HCT116 (cell line): ENCODE results near the gene IFNGR2. TPM values are rescaled to one million over a fixed set of nuclear protein-coding genes. Genes with fewer than 3 reads are reported as not detected.

Experiments
- ATAC-seq: fragments of 200-7000 bp; cut with Tn5 transposase; 2 replicates; pipeline ENCODE4 v1.9.1; 2020; ENCODE audit warnings: mild to moderate bottlenecking, moderate library complexity
- BruUV-seq: library from RNA; stranded (reverse); fragments of 400-500 nt; replicated peaks from 2 replicates; lab custom pipeline; 2021; lab: Mats Ljungman, UMichigan
- CTCF ChIA-PET: fragments of 300-600 bp; sonication (Branson Sonifier 250); formaldehyde crosslinking; loops from one replicate; lab custom pipeline; 2021; ENCODE audit warnings: antibody characterized with exemption; lab: Charles Lee
- POLR2A ChIA-PET: fragments of 300-600, 350-600 bp; sonication (Branson Sonifier 250); formaldehyde crosslinking; loops from one replicate; lab custom pipeline; 2021; ENCODE audit warnings: antibody characterized with exemption; lab: Charles Lee
- RAD21 ChIA-PET, 2 experiments: fragments of 300-600 bp; sonication (Branson Sonifier 250); formaldehyde crosslinking; loops; one replicate each; lab custom pipeline; 2023; ENCODE audit warnings: low total read pairs in 2 of 2; ENCODE audit not compliant: uncharacterized antibody in 2 of 2, unreplicated experiment in 2 of 2, low non-redundant PET in 1 of 2; lab: Charles Lee
- DNase-seq: peaks from one replicate; pipeline ENCODE4 v3.0.0-alpha.2; 2010; ENCODE audit warnings: low read depth, low spot score
- H2AFZ ChIP-seq: fragments of 200-600 bp; shearing (Covaris generic), sonication (generic); 2 replicates; pipeline ENCODE4 v1.6.1; 2017; ENCODE audit warnings: low read depth, mixed run types, mixed read lengths, antibody characterized with exemption, low read length; ENCODE audit not compliant: poor library complexity, severe bottlenecking
- H3K27ac ChIP-seq: 2 replicates; pipeline ENCODE4 v1.5.1; 2012; ENCODE audit warnings: low read depth, low read length
- H3K27me3 ChIP-seq: fragments of 200-600 bp; sonication (generic); 2 replicates; pipeline ENCODE4 v1.6.1; 2016; ENCODE audit warnings: mixed run types, low read length, mixed read lengths; ENCODE audit not compliant: insufficient read depth
- H3K36me3 ChIP-seq, 2 experiments: fragments of 200-500 bp in 1 of 2; fragments of 200-600 bp in 1 of 2; sonication (Bioruptor generic) in 1 of 2; sonication (generic) in 1 of 2; 2 replicates each; pipeline versions ENCODE4 v1.5.1 to v1.6.1; 2014 to 2016; ENCODE audit warnings: low read length in 2 of 2, inconsistent platforms in 1 of 2, mixed read lengths in 1 of 2, mixed run types in 1 of 2; ENCODE audit not compliant: insufficient read depth in 2 of 2, control insufficient read depth in 1 of 2
- H3K4me1 ChIP-seq, 2 experiments: fragments of 200-600 bp in 1 of 2; sonication (generic) in 1 of 2; 2 replicates each; pipeline versions ENCODE4 v1.5.1 to v1.6.1; 2012 to 2017; ENCODE audit warnings: low read length in 2 of 2, inconsistent platforms in 1 of 2, mild to moderate bottlenecking in 1 of 2, mixed read lengths in 1 of 2, mixed run types in 1 of 2, moderate library complexity in 1 of 2; ENCODE audit not compliant: insufficient read depth in 2 of 2, control insufficient read depth in 1 of 2
- H3K4me2 ChIP-seq: fragments of 200-600 bp; sonication (generic); 2 replicates; pipeline ENCODE4 v1.6.1; 2017; ENCODE audit warnings: mixed run types, low read length, mixed read lengths
- H3K4me3 ChIP-seq, 2 experiments: fragments of 200-600 bp in 1 of 2; sonication (generic) in 1 of 2; replicated peaks in 1 of 2; 2 replicates each; pipeline ENCODE4 v1.5.1; 2011 to 2016; ENCODE audit warnings: low read length in 2 of 2, control low read depth in 1 of 2, low read depth in 1 of 2, mild to moderate bottlenecking in 1 of 2, mixed read lengths in 1 of 2, mixed run types in 1 of 2
- H3K79me2 ChIP-seq: fragments of 200-600 bp; sonication (generic); 2 replicates; pipeline ENCODE4 v1.6.1; 2017; ENCODE audit warnings: mild to moderate bottlenecking, mixed run types, low read length, moderate library complexity, mixed read lengths; ENCODE audit not compliant: insufficient read depth
- H3K9ac ChIP-seq: fragments of 200-600 bp; sonication (generic); 2 replicates; pipeline ENCODE4 v1.6.1; 2016; ENCODE audit warnings: low read length, mixed read lengths
- H3K9me2 ChIP-seq: fragments of 200-600 bp; sonication (generic), shearing (Covaris generic); 2 replicates; pipeline ENCODE4 v1.6.1; 2017; ENCODE audit warnings: mixed run types, mild to moderate bottlenecking, moderate library complexity; ENCODE audit not compliant: insufficient read depth
- H3K9me3 ChIP-seq, 2 experiments: fragments of 200-500 bp in 1 of 2; fragments of 200-600 bp in 1 of 2; sonication (Bioruptor generic) in 1 of 2; sonication (generic) in 1 of 2; 2 replicates each; pipeline ENCODE4 v1.6.1; 2014 to 2017; ENCODE audit warnings: low read length in 2 of 2, mixed read lengths in 2 of 2, inconsistent platforms in 1 of 2, low read depth in 1 of 2, mild to moderate bottlenecking in 1 of 2, mixed run types in 1 of 2, moderate library complexity in 1 of 2; ENCODE audit not compliant: control insufficient read depth in 1 of 2, insufficient read depth in 1 of 2
- H4K20me1 ChIP-seq: fragments of 200-600 bp; sonication (generic), shearing (Covaris generic); 2 replicates; pipeline ENCODE4 v1.6.1; 2017; ENCODE audit warnings: mixed run types, mild to moderate bottlenecking, moderate library complexity; ENCODE audit not compliant: insufficient read depth
- CBX3 ChIP-seq: IDR thresholded peaks from 2 replicates; pipeline ENCODE4 v1.6.1; 2012; ENCODE audit warnings: low read depth
- CTCF ChIP-seq, 3 experiments: fragments of 200-600 bp in 1 of 3; sonication (generic) in 1 of 3; IDR thresholded peaks in 2 of 3; conservative IDR thresholded peaks in 1 of 3; 2 replicates each; pipeline ENCODE4 v1.5.1; 2012 to 2017; ENCODE audit warnings: low read depth in 2 of 3, low read length in 2 of 3, antibody characterized with exemption in 1 of 3, borderline replicate concordance in 1 of 3, control low read depth in 1 of 3, mild to moderate bottlenecking in 1 of 3, mixed read lengths in 1 of 3, mixed run types in 1 of 3, moderate library complexity in 1 of 3; ENCODE audit not compliant: insufficient read depth in 1 of 3
- EGR1 ChIP-seq: IDR thresholded peaks from 2 replicates; pipeline ENCODE4 v1.6.1; 2012; ENCODE audit warnings: low read depth
- ELF1 ChIP-seq: IDR thresholded peaks from 2 replicates; pipeline ENCODE4 v1.6.1; 2012; ENCODE audit warnings: low read depth, borderline replicate concordance
- FOSL1 ChIP-seq: IDR thresholded peaks from 2 replicates; pipeline ENCODE4 v1.6.1; 2012; ENCODE audit warnings: low read depth
- JUND ChIP-seq: IDR thresholded peaks from 2 replicates; pipeline ENCODE4 v1.6.1; 2012
- MAX ChIP-seq: IDR thresholded peaks from 2 replicates; pipeline ENCODE4 v1.6.1; 2012
- POLR2A ChIP-seq: IDR thresholded peaks from 2 replicates; pipeline ENCODE4 v1.7.0; 2011; ENCODE audit warnings: borderline replicate concordance; ENCODE audit not compliant: insufficient read depth, insufficient read length; ENCODE audit errors: extremely low read depth
- RAD21 ChIP-seq: IDR thresholded peaks from 2 replicates; pipeline ENCODE4 v1.6.1; 2012; ENCODE audit warnings: low read depth, mild to moderate bottlenecking
- REST ChIP-seq: IDR thresholded peaks from 2 replicates; pipeline ENCODE4 v1.6.1; 2012; ENCODE audit warnings: low read depth
- SRF ChIP-seq: IDR thresholded peaks from 2 replicates; pipeline ENCODE4 v1.6.1; 2012; ENCODE audit warnings: low read depth
- ZNF274 ChIP-seq: fragments of 200-500 bp; sonication (Bioruptor generic); IDR thresholded peaks from 2 replicates; pipeline ENCODE4 v1.6.1; 2014; ENCODE audit warnings: mild to moderate bottlenecking, low read depth, low read length, inconsistent platforms
- intact Hi-C: fragments of 100-400 bp; cut with micrococcal nuclease; formaldehyde crosslinking; loops from 2 replicates; pipeline ENCODE4 v1.10.0; 2022
- total RNA-seq: library from RNA; stranded (reverse); gene quantifications from one replicate; pipeline ENCODE4 v1.2.1, GENCODE V29; 2021; ENCODE audit not compliant: unreplicated experiment

Gene IFNGR2
- total RNA-seq, 1 experiment from 2014 or later, result 44.6 TPM

GRCh38 chr21:33421713-33422393 is 18.6 kb downstream of the IFNGR2 start:
- DNase-seq (no peak), ATAC-seq (no peak)
- Histone ChIP-seq H3K27ac (no peak overlapping the region), H3K9me3 (no peaks in the 10 kb centered on the region), H3K9ac (no peak overlapping the region), H2AFZ (no peak overlapping the region), H3K4me3 (no peak overlapping the region), H4K20me1 (no peaks in the 10 kb centered on the region), H3K79me2 (peaks cover 12% of the 10 kb centered on the region)
- intact Hi-C loops, result no loop called here
- RAD21 ChIA-PET, result interaction anchor here in 1 of 2 experiments (0.7 kb wide), 1 partner anchor 222 kb away, joined by 5 read pairs; no protein-coding TSS in a partner anchor
- POLR2A ChIA-PET, result no interaction called here
- CTCF ChIA-PET, result no interaction called here
- TF ChIP-seq EGR1 (no peak), ZNF274 (no peak), JUND (no peak), CTCF (IDR thresholded peaks at IDR 0.05 in 2 of 3, conservative IDR thresholded peaks at IDR 0.05 in 1 of 3; ENCODE audit: borderline replicate concordance in 1 of 3, insufficient read depth in 1 of 3, low read depth in 2 of 3, low read length in 2 of 3) (no peak), MAX (no peak), REST (no peak), CBX3 (no peak), RAD21 (no peak), ELF1 (no peak), POLR2A (no peak), SRF (no peak), FOSL1 (no peak)
- TF ChIP-seq, all 23 proteins: peak for 0
- TSS peak; percentile 28 for BruUV-seq
- Histone ChIP-seq H3K4me2 (no peak overlapping the region), H3K36me3 (peaks cover 7 to 18% of the 10 kb centered on the region in 2 experiments), H3K4me1 (0 out of 4 replicates have a peak, but pooled peaks cover 0 to 5% of the 10 kb centered on the region in 2 experiments), H3K27me3 (no peaks in the 10 kb centered on the region), H3K9me2 (no peaks in the 10 kb centered on the region)
